Astrocyte of the cerebellum (primary cell): Measurements from ENCODE around the gene CDH19.

Source experiments
- DNase-seq: peaks from one replicate; pipeline ENCODE4 v3.0.0-alpha.2; 2011; ENCODE audit warnings: low read depth
- H3K4me3 ChIP-seq: 2 replicates; pipeline ENCODE4 v1.5.1; 2011; ENCODE audit warnings: mild to moderate bottlenecking, low read depth, low read length, moderate library complexity
- in situ Hi-C: cut with HindIII; loops from 2 replicates; pipeline ENCODE4 v1.10.0; 2017; ENCODE audit warnings: low sequenced_read_pairs
- TF ChIP-seq, protein P1 (sequence below): IDR thresholded peaks from 2 replicates; pipeline ENCODE4 v1.5.1; 2012; ENCODE audit warnings: low read length, low read depth, moderate library complexity, mild to moderate bottlenecking; ENCODE audit errors: missing control alignments

CDH19 gene

DNA sequence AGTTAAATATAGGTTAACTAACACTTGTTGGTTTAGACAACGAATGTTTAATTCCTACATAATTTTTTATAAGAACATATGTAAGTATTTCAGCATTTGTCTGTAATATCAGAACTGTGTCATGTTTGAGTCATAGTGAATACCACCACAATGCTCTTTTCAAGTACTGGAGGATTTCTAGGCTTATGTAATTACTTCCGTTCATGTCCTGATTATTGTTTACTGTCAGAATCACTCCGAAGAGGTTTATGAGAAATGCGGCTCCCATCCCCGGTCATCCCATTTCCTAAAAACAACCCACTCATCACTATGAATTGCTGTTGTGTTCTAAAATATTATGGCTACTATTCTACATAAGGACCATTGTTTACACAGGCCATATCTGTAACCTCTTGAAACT lies 45.1 kb downstream of the CDH19 start:
- in situ Hi-C loops, result no loop called here
- no peak for DNase-seq
- H3K4me3 ChIP-seq, result no peak overlapping the region
- TF ChIP-seq, protein P1, sequence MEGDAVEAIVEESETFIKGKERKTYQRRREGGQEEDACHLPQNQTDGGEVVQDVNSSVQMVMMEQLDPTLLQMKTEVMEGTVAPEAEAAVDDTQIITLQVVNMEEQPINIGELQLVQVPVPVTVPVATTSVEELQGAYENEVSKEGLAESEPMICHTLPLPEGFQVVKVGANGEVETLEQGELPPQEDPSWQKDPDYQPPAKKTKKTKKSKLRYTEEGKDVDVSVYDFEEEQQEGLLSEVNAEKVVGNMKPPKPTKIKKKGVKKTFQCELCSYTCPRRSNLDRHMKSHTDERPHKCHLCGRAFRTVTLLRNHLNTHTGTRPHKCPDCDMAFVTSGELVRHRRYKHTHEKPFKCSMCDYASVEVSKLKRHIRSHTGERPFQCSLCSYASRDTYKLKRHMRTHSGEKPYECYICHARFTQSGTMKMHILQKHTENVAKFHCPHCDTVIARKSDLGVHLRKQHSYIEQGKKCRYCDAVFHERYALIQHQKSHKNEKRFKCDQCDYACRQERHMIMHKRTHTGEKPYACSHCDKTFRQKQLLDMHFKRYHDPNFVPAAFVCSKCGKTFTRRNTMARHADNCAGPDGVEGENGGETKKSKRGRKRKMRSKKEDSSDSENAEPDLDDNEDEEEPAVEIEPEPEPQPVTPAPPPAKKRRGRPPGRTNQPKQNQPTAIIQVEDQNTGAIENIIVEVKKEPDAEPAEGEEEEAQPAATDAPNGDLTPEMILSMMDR, result no peak

- TF ChIP-seq, protein P1, result no peak
Measured at GRCh38 chr18:66557091-66557490, 46.8 kb downstream of the CDH19 start.

GRCh38 chr18:66555585-66555984 lies 48.3 kb downstream of the CDH19 start:
- TF ChIP-seq, protein P1, result no peak
- no peak for DNase-seq
- no peak overlapping the region for H3K4me3 ChIP-seq
- in situ Hi-C loops, result no loop called here

More at GRCh38 chr18:66557091-66557490, 46.8 kb downstream of the CDH19 start:
- DNase-seq, result no peak
- no peak overlapping the region for H3K4me3 ChIP-seq
- in situ Hi-C loops, result no loop called here

DNA sequence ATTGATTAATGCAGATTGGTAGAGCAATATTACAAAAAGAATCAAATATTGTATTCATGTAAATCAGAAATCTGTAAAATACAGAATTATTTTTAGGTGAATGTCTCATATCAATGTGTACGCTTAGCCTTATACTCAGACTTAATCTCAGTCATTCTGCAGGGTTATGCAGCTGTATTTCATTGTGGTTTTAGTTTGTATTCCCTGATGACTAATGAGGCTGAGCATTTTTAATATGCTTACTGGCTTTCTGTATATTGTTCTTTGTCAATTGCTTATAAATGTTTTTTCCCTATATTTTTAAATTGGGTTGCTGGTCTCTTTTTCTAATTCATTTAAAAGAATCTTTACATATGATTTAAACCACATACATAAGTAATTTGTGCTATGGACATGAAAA lies 50.1 kb downstream of the CDH19 start:
- H3K4me3 ChIP-seq, result no peak overlapping the region
- in situ Hi-C loops, result no loop called here
- TF ChIP-seq, protein P1, result no peak
- DNase-seq, result peak; percentile 9

DNA sequence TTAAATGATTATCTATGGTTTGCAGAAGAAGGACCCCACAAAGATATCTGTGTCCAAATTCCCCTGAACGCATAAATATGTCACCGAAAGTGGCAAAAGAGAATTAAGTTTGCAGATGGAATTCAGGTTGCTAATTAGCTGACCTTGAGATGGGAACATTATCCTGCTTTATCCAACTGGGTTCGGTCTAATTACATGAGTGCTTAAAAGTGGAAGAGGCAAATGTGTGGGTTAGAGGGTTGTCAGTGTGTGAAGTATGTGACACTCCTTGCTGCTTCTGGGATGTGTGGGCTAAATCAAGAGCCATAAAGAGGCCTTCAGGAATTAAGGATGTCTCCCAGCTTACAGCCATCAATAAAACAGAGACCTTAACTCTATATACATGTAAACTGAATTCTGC lies 53.5 kb downstream of the CDH19 start:
- no peak overlapping the region for H3K4me3 ChIP-seq
- in situ Hi-C loops, result no loop called here
- TF ChIP-seq, protein P1, result no peak
- DNase-seq, result no peak

DNA sequence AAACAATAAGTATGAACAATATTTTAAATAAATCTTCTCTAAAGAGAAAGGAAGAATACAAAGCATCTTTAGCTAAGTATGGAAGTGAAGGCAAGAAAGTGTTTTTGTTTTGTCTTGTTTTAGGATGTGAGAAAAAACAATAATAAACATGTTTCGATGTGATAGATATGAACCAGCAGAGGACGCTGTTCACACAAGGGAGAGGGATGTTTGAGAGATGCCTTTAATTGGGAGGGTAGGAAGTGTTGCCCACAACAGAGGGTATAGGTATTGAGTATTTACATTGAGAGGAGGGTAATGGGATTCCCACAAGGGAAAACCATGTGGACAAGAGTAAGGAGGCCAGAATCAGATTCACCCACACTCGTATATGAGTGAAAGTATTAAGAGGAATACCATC lies 55.1 kb downstream of the CDH19 start:
- in situ Hi-C loops, result no loop called here
- no peak overlapping the region for H3K4me3 ChIP-seq
- TF ChIP-seq, protein P1, result no peak
- no peak for DNase-seq

GRCh38 chr18:66534110-66534509 lies 69.8 kb downstream of the CDH19 start:
- H3K4me3 ChIP-seq, result no peak overlapping the region
- no peak for DNase-seq
- TF ChIP-seq, protein P1, result no peak
- in situ Hi-C loops, result no loop called here
